Bone marrow (tissue), 2 donors: ENCODE measurements around the gene PALLD.
"Not testable (repeated sequence)": the region's sequence is repeated elsewhere in the genome, so short reads cannot be mapped to it uniquely, and the experiment has no call there.

ENCODE experiments used
- DNase-seq, 2 donors: peaks; one replicate each; lab custom pipeline; 2025; lab: John Stamatoyannopoulos, UW

Gene PALLD

DNA sequence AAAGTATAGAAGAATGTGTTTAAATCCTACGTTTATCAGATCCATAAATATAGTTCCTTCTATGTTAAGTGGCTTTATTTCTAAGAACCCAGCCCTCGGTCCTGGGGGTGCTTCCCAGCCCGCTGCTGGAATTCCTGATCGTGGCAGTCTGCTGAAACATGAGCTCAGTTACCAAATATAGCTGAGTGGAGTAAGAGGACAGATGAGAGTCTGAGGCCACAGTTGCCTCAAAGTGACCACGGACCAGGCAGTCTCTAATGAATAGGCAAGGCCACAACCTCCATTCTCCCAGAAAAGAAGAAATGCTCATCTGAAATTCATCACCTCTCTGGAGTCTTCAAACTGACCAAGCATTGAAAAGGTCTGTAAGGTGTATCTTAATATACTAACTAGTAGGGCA, at the start of gene PALLD:
Gene PALLD (plus strand): TSS at position 219 of the 400 bp plus-strand sequence.
- DNase-seq = no peak

DNA sequence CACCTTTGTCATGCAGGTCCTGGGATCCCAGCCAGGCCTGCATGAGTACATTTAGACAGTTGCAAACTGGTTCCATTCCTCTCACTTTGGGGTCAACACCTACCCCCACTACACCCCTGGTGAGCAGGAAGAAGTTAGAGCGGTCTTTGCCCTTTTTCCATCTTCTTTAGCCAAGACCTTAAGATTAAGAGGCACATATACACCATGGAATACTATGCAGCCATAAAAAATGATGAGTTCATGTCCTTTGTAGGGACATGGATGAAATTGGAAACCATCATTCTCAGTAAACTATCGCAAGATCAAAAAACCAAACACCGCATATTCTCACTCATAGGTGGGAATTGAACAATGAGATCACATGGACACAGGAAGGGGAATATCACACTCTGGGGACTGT, 47.8 kb upstream of the PALLD start:
- DNase-seq = not testable (repeated sequence)

DNA sequence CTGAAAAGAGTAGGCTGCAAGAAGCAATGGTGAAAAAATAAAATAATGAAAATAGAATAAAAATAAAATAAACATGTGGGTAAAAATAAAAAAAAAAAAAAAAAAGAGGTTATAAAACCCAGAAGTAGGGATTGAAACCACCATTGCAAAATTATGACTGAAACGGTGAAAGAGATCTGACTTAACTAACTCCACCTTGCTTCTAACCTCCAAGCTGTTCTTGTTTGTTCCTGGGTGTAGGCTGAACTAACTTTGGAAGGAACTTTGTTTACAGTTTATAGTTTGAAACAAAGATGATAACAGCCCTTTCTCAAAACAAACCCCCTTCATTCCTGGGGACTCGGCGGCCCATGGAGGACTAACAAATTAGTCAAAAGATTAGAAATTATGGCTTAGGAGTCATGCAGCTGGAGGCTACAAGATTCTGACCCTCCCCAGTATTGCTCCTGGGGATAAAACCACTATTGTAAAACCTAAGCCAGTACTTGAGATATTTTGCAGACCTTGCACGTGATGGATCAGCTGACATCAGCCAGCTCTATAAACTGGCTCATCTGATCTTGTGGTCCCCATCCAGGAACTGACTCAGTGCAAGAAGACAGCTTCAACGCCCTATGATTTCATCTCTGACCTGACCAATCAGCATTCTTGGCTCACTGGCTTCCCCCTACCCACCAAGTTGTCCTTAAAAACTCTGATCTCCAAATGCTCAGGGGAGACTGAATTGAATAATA, 47.0 kb upstream of the PALLD start:
- DNase-seq = no peak

DNA sequence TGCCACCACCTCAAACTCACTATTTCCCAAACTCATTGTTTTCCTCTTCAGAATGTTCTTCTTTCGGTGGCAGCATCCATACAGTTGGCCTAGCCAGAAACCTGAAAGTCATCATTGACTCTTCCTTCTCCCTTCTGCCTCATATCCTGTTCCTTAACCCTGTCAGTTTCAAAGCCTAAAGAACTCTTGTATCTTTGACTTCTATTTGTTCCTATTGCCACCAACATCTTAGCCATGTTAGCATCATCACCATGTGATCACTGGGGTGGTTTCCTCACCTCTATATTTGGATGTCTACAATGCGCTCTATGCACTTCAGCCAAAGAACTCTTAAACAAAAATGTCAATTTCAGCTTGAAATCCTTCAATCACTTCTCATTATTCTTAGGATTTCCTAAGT, 45.5 kb upstream of the PALLD start:
- no peak for DNase-seq

DNA sequence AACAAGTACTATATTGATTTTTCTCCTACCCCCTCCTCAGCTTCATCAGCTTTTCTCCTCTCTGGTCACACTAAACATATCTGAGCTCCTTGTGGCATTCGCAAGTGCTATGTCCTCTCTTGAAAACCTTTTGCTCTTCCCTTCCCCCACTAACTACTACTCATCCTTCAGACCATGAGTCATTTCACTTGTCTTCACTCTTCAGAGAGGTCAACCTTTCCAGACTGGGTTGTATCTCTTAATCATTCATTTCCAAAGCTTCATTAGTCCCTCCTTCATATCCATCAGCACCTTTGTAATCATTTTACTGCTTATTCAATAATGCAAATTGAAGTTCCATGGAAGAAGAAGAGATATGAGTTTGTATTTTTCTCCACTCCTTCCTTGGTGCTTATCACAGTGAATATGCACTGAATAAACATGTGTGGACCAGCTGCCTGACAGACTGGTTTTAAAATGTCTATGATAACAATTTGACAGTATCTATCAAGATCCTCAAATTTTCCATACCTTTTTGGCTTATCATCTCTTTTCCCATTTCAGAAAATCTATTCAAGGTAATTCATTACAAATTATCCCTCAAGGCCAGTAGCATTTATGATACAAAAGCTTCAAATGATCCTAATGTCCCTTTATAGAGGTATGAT, 45.0 kb upstream of the PALLD start:
- peak in 1 of 2 donors; percentile 66 for DNase-seq

DNA sequence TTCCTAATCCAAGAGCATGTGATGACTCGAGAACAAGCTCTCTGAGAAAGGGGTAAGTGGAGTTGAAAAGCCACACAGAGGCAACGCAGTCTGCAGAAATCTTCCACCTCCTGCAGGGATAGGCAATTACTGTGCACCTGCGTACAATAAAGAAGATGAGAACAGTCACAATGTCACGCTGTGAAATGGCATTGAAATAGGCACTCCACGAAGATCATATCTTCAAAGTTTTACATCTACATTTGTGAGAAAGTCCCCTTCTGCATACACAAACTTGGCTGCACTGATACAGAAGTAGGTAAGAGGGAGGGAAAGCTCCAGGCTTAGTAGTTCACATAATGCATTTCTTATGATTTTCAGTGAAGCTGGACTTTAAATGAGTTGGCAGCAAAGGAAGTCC, 43.7 kb upstream of the PALLD start:
- no peak for DNase-seq

DNA sequence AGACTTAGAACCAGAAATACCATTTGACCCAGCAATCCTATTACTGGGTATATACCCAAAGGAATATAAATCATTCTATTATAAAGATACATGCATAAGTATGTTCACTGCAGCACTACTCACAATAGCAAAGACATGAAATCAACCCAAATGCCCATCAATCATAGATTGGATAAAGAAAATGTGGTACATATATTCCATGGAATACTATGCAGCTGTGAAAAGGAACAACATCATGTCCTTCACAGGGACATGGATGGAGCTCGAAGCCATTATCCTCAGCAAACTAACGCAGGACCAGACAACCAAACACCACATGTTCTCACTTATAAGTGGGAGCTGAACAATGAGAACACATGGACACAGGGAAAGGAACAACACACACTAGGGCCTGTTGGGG, 38.6 kb upstream of the PALLD start:
- DNase-seq = not testable (repeated sequence)

DNA sequence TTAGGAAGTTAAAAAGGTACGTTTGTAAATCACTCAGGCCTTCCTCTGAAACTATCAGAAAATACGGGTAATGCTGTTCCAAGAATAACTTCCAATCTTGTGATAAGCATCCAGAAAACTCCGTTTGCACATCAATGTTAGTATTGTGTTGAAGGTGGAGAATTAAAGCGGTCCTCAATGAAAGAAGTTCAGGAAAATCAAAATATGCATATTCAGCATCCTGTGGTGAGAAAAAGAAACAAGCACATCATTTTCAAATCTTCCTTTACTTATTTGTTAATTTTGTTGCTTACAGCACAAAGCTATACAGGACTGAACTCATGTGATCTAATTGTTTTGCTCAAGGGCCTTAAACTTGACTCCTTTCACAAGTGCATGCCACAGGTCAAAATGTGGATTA, 35.0 kb upstream of the PALLD start:
- DNase-seq = no peak

DNA sequence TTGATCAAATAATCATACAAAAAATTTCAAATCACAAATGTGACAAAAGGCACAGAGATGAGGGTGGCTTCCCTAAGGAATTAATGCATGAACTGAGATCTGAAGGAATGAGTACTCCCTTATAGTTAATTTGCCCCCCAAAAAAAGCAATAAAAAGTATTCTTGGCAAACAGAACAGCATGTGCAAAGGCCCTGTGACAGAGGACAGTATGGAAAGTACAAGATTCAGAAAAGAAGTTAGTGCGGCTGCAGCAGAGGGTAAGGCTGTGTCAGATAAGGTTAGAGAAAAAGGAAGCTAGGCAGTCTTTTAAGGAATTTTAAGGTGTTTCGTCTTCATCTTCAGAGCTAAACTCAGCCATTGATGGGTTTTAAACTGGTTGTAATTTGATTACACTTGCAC, 23.9 kb upstream of the PALLD start:
- DNase-seq = no peak

DNA sequence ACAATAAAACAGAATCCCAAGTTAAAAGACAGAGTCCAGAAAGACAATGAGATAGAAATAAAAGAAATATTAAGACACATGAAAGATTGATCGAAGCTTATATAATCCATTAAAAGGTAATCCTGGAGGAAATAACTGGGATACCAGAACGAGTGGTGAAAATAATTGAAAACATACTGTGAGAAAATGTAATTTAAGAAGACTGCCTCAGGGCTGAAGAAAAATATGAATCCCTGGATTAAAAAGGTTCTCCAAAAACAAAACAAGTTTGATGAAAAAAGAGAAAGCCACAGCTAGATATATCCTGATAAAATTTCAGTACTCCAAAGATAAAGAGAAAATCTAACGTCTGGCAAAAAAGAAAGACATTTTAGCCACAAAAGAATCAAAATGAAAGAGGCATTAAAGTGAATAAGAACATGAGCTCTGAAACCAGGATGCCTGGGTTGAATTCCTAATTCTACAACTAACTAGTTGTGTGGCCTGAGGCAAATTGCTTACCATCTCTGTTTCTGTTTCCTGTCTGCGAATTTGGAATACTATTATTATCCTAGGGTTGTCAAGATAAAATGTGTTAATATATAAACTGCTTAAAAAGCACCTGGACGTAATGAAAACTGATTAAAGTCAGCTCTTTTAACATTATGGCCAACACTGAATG, 22.1 kb upstream of the PALLD start:
- no peak for DNase-seq

DNA sequence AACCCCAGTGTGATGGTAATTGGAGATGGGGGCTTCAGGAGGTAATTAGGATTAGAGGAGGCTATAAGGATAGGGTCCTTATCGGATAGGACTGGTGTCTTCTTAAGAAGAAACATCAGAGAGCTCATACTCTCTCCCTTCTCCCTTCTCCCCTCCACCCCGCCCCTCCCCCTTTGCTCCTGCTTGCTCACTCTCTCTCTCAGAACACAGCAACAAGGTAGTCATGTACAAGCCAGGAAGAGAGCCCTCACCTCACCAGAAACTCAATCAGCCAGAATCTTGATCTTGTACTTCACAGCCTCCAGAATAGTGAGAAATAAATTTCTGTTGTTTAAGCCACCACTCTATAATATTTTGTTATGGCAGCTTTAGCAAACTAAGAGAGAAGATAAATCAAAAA, 21.1 kb upstream of the PALLD start:
- DNase-seq = no peak

DNA sequence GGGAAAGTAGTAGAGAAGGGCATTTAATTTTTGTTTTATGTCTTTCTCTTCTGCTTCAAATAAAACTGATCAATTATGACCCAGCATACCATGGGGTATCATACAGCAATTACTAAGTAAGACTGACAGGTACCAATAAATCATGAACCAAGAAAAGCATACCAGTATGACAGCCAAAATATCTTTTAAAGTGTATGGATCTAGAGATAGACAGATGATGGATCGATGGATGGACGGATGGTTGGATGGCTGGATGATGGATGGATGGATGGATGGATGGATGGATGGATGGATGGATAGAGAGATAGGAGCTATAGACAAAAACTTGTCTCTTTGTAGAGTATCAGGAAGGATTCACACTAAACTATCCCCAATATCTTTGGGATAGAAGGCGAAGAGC, 18.0 kb upstream of the PALLD start:
- no peak for DNase-seq

DNA sequence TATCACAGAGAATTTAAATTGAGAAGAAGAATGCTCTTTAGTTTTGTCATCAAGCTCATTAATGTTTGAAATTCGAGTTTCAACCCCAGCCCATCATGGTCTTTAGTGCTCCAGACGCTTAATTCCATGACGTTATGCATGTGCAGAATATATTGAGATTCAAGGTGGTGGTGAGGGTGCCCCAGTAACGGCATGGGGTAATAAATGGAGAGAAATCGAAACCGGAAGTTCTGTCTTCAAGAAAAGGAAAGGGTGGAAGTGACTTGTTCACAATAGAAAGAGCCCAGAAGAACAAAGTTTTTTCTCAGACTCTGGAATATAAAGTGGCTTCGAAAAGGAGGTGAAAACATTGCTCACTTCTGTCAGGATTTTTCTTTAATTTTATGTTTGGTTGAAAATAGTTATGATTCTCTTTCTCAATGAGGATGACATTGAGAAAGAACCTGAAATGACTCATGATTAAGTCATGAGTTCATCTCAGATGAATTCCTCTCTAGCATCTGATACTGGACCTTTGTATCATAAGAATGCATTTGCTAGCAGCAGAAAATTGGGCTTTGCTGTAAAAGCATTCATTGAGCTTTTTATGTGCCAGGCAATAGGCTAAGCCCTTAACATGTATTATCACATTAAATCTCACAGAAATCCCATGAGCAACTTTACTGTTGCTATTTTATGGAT, 15.8 kb upstream of the PALLD start:
- peak in 1 of 2 donors; percentile 87 for DNase-seq

DNA sequence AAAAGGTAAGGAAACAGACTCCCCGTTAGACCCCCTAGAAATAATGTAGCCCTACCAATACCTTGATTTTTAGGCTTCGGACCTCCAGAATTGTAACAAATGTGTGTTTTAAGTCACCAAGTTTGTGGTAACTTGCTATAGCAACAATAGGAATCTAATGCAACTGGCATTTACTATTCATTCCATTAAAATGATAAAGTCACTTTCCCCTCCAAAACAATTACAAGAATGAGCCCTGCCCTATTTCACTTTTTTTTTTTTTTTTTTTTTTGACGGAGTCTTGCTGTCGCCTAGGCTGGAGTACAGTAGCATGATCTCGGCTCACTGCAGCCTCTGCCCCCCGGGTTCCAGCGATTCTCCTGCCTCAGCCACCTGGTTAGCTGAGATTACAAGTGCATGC, 13.0 kb upstream of the PALLD start:
- no peak for DNase-seq

DNA sequence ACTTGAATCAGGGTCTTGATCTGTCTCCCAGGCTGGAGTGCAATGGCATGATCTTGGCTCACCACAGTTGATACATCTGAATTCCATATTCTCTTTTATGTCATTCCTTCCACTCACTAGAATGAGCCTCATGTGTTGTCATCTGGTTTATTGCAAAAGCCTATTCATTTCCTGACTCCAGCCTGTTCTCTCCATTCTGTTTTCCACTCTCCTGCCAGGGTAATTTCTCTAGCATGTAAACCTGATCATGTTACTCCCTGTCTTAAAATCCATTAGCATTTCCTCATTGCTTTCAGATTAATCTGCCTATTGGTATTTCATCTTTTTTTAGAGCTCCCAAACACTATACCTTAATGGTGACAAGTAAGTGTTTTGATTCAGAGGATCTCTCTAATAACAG, 12.2 kb upstream of the PALLD start:
- DNase-seq = no peak

DNA sequence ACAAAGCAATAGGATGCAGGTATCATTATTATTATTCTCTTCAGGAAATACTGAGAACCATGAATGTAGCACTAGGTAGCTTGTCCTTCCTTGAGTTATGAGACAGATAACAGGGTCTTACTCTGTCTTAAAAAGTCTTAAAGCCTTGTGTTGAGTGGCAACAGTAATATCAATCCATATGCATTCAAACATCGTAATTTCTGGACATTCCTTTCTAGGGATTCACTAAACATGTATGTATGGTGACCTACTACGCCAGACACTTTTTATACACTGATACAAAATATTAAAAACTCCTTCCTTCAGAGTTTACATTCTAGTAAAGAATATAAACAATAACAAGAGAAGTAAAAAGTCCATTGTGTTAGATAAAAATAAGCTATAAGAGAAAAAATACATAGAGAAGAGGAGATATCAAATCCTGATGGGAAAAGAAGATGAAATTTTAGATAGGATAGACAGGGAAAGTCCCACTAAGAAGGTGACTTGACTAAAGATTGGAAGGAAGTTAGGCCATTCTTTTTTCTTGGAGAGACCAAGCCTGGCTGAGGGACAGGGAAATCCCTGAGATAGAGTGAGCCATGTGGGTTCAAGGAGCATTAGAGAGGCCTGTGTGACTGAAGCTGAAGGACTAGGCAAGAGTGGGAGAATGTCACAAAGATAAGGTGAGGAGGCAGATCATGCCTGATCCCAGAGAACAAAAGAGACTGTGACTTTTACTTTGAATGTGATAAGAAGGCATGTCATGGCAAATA, 11.5 kb upstream of the PALLD start:
- no peak for DNase-seq

DNA sequence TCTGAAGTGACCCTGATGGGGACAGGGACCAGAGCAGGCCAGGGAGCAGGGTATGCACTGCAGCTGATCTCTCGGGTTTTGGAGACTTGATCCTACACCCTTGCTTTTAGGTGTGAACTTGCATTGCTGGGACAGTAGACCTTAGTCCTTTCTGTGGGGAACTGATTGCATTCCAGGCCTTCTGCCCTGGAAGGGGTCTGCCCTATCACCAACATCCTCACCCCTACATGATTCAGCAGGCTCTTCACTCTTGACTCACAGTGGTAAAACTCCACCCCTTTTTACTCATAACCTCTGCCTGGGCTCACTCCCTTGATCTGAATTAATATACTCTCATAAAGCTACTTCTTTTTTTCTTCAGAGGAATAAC, 10.0 kb upstream of the PALLD start:
- peak in 1 of 2 donors; percentile 83 for DNase-seq

DNA sequence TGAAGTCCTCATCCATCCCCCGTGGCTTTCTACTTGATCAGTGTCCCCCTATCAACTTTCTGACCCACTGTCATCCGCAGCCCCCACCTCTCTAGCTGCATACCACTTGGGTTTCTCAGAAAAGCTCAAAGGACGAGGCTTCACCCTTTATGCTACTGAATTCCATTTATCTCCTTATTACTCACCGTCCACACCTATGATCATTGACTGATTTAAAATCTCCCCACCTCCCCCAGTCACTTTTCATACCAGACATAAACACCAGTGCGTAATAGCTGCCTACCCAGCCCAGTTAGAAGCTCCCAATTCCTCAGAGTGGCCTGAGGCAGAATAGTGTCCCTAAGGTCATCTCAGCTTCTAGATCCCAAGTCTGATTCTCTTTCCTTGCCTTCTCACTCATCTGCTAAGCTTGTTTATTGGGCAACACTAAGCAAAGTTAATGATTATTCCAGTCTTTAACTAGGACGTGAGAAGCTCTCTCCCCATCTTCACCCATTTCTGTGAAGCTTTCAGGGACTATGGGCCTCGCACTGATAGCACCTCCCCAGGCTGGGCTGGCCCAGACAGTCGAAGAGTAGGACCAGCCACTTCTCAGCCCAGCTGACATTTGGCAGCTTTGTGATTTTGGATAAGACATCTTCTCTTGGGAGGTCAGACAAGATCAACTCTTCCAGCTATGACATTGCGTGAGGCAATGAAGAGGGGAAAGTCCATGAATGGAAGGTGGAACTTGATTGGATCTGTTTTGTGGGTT, 9.4 kb upstream of the PALLD start:
- DNase-seq = no peak

DNA sequence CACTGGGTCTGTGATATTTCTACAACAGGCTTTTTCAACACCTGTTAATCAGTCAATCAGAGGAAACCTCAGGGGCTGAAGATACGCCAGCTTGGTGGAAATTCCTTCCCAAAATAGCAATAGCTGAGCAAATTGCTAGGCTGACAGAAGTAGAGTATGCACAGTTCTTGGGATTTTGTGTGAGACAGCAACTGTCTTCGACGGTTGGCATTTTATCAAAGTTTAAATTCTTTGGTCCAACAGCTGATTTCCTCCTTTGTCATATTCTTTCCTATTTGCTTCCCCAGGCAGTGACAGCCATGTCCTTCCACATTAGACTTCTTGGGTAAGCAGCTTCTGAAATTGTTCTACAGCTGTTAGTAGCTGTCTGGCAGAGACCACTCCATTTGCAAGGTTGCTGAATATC, 8.0 kb upstream of the PALLD start:
- DNase-seq = peak in 1 of 2 donors; percentile 23

DNA sequence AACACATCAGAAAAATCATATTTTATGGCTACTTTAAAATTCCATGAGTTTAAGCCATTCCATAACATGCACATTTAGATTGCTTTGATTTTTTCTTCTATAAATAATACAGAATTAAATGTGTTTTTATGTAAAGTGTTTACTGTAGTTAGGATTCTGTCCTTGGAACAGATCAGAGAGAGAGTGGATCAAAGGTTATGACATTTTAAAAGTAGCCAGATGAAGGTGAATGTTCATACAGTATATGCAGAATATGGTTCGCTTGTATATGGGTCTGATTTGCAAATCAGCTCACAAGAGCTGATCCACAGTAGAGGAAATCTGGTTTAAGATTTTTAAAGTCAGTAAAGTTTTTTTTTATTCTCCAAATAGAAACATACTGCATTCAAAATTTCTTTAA, 7.2 kb upstream of the PALLD start:
- no peak for DNase-seq

DNA sequence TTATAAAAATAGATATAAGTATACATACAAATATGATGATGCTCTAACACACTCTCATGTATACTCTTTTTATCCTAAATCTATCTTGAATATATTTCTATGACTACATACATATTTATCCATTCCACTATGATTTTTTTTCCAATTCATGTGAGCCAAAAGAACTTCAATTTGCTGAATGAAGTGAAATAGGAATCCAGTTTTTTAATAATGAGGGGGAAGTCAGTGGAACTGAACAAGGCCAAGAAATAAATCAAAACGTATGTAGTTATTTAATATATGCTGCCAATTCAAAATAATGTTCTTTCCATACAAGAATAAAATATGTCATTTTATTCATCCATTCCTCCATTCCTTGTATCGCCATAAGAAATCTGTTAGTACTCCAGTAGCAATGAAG, 6.1 kb upstream of the PALLD start:
- no peak for DNase-seq
